Activated T-helper 17 cell treated with anti-CD3 and anti-CD28 coated beads, Interleukin-2, amount 50 U/mL, for 72 hours (primary cell): ENCODE data around the gene CD79A. TPM values are rescaled to one million over a fixed set of nuclear protein-coding genes. Genes with fewer than 3 reads are reported as not detected.
A peak's percentile ranks its signal among the peaks of the same experiment; 100 is the strongest.

ENCODE experiments used
- ATAC-seq: fragments of 150-1000 bp; cut with Tn5 transposase; replicated peaks from 2 replicates; pipeline ENCODE4 v1.10.0; 2021; ENCODE audit warnings: mild to moderate bottlenecking, moderate library complexity
- H3K27ac Mint-ChIP-seq: one replicate; pipeline ENCODE4 v1.8.0; 2022; ENCODE audit warnings: mixed read lengths
- H3K27me3 Mint-ChIP-seq: one replicate; pipeline ENCODE4 v1.8.0; 2022; ENCODE audit warnings: mixed read lengths
- H3K36me3 Mint-ChIP-seq: one replicate; pipeline ENCODE4 v1.8.0; 2022; ENCODE audit warnings: low read depth, mild to moderate bottlenecking, mixed read lengths
- H3K4me1 Mint-ChIP-seq: one replicate; pipeline ENCODE4 v1.8.0; 2022; ENCODE audit warnings: mixed read lengths
- H3K4me3 Mint-ChIP-seq: one replicate; pipeline ENCODE4 v1.8.0; 2022; ENCODE audit warnings: mild to moderate bottlenecking, mixed read lengths
- H3K9me3 Mint-ChIP-seq: one replicate; pipeline ENCODE4 v1.8.0; 2022; ENCODE audit warnings: mixed read lengths
- total RNA-seq, 2 donors: library from RNA; stranded (reverse); gene quantifications; one replicate each; pipeline ENCODE4 v1.2.3, GENCODE V29; 2022

The CD79A gene
- total RNA-seq, result under 1 TPM; 0.22 to 0.98 TPM

DNA sequence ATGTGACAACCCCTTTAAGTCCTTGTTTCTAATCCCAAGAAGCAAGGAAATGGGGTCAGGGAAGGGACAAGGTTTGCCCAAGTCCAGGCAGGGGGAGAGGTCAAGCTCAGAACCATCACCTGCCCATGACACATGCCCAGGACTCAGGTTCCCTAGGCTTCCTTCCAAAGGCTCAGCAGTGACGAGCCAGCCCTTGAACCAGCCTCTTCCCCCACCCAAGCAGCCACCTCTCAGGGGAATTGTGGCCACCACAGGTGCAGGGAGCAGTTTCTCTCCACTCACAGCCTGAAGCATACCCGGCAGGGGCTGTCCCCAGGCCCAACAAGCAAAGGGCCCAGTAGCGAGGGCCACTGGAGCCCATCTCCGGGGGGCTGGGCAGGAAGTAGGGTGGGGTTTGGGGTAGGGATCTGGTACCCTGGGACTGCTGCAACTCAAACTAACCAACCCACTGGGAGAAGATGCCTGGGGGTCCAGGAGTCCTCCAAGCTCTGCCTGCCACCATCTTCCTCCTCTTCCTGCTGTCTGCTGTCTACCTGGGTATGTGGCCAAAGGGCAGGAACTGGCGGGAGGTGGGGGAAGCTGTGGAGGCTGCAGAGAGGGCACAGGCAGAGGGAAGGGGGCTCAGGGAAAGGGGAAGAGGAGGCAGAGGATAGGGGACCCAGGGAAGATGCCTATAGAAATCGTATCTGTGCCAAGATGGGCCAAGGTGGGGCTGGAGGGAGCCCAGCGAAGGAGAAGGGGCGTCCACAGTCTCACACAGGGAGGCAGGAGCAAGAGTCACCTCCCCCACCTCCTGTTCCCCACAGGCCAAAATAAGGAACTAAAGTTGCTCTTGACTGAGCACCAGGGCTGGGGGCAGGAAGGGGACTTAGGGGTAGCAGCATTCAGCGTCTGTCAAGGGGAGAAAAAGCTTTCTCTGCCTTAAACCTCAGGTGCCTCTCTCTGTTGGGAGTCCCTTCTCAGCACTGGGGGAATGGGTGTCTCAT lies at the start of gene CD79A:
TSS of gene CD79A (plus strand) at position 433 of the 986 bp plus-strand sequence. CDS start at position 459, 26 bp downstream.
- Mint-ChIP-seq H3K36me3 (peaks cover 14% of the 10 kb centered on the region), H3K27ac (peak within 1 kb of the TSS; percentile 83), H3K4me1 (peaks cover 20% of the 10 kb centered on the region), H3K27me3 (no peaks in the 10 kb centered on the region), H3K9me3 (no peaks in the 10 kb centered on the region), H3K4me3 (peak within 1 kb of the TSS; percentile 65)
- no peak for ATAC-seq

DNA sequence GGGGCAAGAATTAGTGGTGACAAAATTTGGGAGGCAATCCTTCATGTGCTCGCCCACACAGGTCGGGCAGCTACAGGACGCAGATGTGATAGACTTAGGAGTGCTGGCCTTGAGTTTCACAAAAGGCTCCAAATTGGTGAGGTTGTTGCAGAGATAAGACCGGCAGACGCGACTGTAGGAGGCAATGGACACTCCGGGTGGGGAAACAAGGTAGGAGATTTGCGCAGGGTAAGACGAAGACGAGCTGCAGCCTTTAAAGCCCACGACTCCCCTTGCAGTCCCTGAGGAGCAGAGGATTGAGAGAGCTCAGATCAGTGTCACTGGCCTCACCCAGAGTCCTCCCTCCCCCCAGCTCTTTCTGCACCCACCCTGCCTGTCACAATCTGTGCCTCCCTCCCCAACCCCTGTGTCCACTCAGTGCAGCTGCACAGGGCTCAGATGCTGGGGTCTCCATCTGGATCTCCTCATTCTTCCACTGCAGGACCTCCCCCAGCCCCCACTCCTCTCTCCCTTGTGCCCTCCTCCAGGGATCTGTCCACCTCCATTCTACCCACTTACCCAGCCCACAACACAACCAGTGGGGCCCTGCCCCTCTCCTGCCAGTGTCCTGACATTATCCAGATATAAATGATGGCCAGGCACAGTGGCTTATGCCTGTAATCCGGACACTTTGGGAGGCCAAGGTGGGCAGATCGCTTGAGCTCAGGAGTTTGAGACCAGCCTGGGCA lies 38.9 kb upstream of the CD79A start:
- Mint-ChIP-seq H3K36me3 (no peaks in the 10 kb centered on the region), H3K27me3 (peaks cover 21% of the 10 kb centered on the region), H3K4me3 (no peak overlapping the region), H3K9me3 (no peaks in the 10 kb centered on the region), H3K4me1 (no peaks in the 10 kb centered on the region), H3K27ac (no peak overlapping the region)
- ATAC-seq, result no peak

DNA sequence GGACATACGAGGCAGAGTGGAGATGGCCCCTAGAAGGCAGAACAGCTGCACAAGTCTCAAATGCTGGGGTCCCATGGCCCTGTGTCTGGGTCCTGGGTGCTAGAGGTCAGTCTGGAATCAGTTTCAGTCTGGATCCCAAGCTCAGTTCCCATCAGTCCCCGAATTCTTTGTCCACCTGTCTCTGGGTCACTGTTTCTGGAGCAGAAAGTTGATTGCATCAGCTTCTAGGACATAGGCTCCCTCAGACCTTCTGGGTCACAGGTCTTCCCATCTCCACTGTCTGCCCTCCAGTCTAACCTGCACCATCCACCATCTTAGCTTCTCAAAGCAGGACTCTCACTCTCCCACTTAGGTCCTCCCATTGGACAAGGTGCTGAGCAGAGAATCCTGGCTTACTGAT lies 37.9 kb upstream of the CD79A start:
- H3K9me3 Mint-ChIP-seq, result no peaks in the 10 kb centered on the region
- H3K27me3 Mint-ChIP-seq, result peaks cover 19% of the 10 kb centered on the region
- H3K4me1 Mint-ChIP-seq, result no peaks in the 10 kb centered on the region
- H3K4me3 Mint-ChIP-seq, result no peak overlapping the region
- H3K36me3 Mint-ChIP-seq, result no peaks in the 10 kb centered on the region
- ATAC-seq, result no peak
- H3K27ac Mint-ChIP-seq, result no peak overlapping the region

DNA sequence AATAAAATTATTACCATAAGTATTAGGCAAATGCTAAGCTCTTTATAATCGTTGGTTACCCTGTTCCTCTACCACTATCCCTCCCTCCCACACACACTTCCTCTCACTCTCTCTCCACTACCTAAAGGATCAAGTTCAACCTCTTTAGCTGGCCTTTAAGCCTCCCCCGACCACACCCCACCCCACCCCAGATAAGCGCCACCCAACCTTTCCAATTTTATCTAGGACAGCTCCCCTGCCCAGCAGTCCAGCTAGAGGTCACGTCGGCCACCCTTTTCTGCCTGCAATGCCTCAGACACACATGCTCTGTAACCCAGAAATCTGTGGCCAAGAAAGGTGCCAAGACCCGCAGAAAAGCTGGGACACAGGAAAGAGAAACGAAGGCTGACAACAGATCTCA lies 33.7 kb upstream of the CD79A start:
- Mint-ChIP-seq H3K4me1 (no peaks in the 10 kb centered on the region), H3K27ac (no peak overlapping the region), H3K36me3 (no peaks in the 10 kb centered on the region), H3K4me3 (no peak overlapping the region), H3K27me3 (peaks cover 1% of the 10 kb centered on the region), H3K9me3 (no peaks in the 10 kb centered on the region)
- no peak for ATAC-seq

DNA sequence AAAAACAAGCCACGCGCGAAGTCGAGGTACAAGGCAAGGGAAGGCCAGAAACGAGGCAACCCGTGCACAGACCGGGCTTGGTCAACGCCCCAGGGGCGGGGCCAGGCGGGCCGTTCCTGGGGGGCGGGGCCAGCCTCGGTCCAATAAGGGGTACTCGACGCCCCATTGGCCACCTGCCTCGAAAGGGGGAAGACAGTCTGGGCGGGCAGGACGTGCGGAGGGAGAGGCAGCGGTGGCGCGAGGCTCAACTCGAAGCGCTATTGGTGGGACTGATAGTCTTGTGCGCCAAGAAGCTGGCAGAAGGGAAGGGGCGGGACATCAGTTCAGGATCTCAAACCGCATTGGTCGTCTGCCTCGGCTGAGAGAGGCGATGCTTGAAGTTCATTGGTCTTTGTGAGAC lies 32.5 kb upstream of the CD79A start, which contains the start of gene LYPD4:
TSS of gene LYPD4 (minus strand) at position 83 of the 400 bp plus-strand sequence. CDS start 5,398 bp downstream, outside the sequence.
- Mint-ChIP-seq H3K4me1 (no peaks in the 10 kb centered on the region), H3K9me3 (no peaks in the 10 kb centered on the region), H3K36me3 (no peaks in the 10 kb centered on the region), H3K27me3 (no peaks in the 10 kb centered on the region), H3K4me3 (no peak within 1 kb of the TSS), H3K27ac (no peak within 1 kb of the TSS)
- ATAC-seq, result no peak

DNA sequence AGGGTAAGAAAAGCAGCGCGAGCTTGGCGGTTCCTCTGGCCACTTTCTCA lies 32.3 kb upstream of the CD79A start, which contains the start of gene DMRTC2:
TSS of gene DMRTC2 (plus strand) at position 42 of the 50 bp plus-strand sequence. CDS start 2,387 bp downstream, outside the sequence.
- Mint-ChIP-seq H3K4me1 (no peaks in the 10 kb centered on the region), H3K4me3 (no peak within 1 kb of the TSS), H3K27ac (no peak within 1 kb of the TSS), H3K9me3 (no peaks in the 10 kb centered on the region), H3K36me3 (no peaks in the 10 kb centered on the region), H3K27me3 (no peaks in the 10 kb centered on the region)
- no peak for ATAC-seq

DNA sequence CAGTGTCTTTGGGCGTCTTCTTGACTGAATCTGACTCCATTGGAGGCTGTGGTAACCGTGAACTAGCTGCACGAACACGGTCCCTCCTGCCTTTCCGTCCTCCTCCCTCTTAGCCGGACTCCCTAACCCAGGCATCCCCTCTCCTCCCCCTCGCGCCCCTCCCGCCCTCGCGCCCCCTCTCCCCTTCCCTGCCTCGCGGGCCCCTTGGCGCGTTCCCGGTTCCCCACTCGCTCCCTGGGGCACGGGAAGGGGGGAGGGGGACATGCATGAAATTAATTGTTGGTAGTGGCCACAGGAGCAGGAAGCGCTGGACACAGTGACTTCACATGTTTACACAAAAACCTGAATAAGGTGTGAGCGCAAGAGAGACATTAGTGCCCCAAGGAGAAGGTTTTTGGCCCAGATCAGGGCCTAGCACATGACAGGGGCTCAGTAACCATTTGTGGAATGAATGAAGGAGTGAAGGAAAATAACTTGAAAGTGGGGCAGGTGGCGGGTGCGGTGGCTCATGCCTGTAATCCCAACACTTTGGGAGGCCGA lies 32.0 kb upstream of the CD79A start:
- no peaks in the 10 kb centered on the region for H3K36me3 Mint-ChIP-seq
- ATAC-seq, result no peak
- H3K27me3 Mint-ChIP-seq, result no peaks in the 10 kb centered on the region
- no peaks in the 10 kb centered on the region for H3K9me3 Mint-ChIP-seq
- H3K4me3 Mint-ChIP-seq, result no peak overlapping the region
- no peaks in the 10 kb centered on the region for H3K4me1 Mint-ChIP-seq
- H3K27ac Mint-ChIP-seq, result no peak overlapping the region

DNA sequence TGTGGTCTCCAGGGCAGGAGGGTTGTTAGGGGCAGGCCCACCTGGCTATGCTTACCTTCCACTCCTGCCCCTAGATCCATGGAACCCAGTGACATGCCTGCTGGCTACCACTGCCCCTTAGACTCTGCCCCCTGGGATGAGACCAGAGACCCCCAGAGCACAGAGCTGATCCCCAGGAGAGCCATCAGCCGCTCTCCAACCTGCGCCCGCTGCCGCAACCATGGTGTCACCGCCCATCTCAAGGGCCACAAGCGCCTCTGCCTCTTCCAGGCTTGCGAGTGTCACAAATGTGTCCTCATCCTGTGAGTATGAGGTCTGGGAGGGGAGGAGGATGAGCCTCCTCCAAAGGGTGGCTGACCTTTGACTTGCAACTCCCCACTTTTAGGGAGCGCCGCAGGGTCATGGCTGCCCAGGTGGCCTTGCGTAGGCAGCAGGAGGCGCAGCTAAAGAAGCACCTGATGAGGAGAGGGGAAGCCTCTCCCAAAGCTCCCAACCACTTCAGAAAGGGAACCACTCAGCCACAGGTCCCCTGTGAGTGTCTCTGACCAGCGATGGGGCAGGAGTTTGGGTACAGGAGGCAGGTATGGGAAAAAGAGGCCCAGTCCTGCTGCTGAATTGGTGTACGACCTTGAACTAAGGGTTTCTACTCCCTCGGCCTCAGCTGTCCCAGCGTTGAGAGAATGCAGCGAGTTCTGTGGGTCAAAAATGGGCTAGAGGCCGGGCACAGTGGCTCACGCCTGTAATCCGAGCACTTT lies 29.6 kb upstream of the CD79A start:
- Mint-ChIP-seq H3K9me3 (no peaks in the 10 kb centered on the region), H3K27ac (no peak overlapping the region), H3K4me3 (no peak overlapping the region), H3K4me1 (no peaks in the 10 kb centered on the region), H3K36me3 (no peaks in the 10 kb centered on the region), H3K27me3 (peaks cover 4% of the 10 kb centered on the region)
- no peak for ATAC-seq

DNA sequence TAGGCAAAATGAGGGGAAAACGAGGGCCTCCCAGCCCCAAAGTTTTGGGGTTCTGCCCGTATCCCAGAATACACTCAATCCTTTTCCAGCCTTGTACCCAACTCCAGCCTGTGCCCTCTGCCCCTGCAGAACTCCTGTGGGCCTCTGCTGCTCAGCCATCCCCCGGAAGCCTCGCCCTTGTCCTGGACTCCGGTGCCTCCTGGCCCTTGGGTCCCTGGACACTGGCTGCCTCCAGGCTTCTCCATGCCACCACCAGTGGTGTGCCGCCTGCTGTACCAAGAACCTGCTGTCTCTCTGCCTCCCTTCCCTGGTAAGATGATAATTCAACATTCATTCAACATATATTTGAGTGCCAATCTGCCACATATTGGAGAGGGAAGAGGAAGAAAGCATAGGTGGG lies 28.4 kb upstream of the CD79A start:
- Mint-ChIP-seq H3K27ac (peak overlapping the region; percentile 1), H3K27me3 (peaks cover 4% of the 10 kb centered on the region), H3K36me3 (no peaks in the 10 kb centered on the region), H3K4me1 (no peaks in the 10 kb centered on the region), H3K9me3 (no peaks in the 10 kb centered on the region), H3K4me3 (no peak overlapping the region)
- no peak for ATAC-seq

DNA sequence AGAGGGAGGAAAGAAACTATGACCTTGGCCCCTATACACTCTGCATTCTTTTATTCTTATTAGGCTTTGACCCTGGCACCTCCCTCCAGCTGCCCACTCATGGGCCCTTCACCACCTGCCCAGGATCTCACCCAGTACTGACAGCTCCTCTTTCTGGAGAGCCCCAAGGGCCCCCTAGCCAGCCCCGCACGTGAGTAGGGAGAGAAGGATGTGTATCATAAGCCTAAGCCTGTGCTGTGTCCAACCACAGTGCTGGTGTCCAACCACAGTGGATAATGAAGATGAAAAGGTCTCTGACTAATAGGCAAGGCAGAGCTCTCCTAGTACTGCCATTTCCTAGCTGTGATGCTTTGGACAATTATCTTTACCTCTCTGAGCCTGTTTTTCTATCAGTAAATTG lies 28.0 kb upstream of the CD79A start:
- Mint-ChIP-seq H3K36me3 (no peaks in the 10 kb centered on the region), H3K4me3 (no peak overlapping the region), H3K9me3 (no peaks in the 10 kb centered on the region), H3K27me3 (peaks cover 4% of the 10 kb centered on the region), H3K4me1 (no peaks in the 10 kb centered on the region), H3K27ac (peak overlapping the region; percentile 11)
- no peak for ATAC-seq

DNA sequence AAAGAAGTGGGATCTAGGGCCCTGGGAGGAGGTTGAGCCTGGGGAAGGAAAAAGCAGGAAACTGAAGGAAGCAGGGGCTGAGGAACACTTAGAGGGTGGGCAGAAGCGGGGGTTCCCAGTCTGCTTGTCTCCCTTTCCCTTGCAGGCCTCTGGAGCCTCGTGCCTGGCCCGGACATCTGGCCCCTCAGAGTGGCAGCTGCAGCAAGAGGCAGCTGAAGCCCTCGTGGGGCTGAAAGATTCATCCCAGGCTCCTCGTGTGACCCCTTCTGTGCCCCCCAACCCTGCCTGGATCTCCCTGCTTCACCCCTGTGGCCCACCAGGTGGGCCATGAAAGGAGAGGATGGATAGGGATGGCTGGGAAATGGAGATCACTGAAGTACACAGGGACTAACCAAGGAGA lies 26.7 kb upstream of the CD79A start:
- peaks cover 4% of the 10 kb centered on the region for H3K27me3 Mint-ChIP-seq
- H3K27ac Mint-ChIP-seq, result no peak overlapping the region
- no peaks in the 10 kb centered on the region for H3K4me1 Mint-ChIP-seq
- no peaks in the 10 kb centered on the region for H3K9me3 Mint-ChIP-seq
- H3K36me3 Mint-ChIP-seq, result no peaks in the 10 kb centered on the region
- ATAC-seq, result no peak
- H3K4me3 Mint-ChIP-seq, result no peak overlapping the region

DNA sequence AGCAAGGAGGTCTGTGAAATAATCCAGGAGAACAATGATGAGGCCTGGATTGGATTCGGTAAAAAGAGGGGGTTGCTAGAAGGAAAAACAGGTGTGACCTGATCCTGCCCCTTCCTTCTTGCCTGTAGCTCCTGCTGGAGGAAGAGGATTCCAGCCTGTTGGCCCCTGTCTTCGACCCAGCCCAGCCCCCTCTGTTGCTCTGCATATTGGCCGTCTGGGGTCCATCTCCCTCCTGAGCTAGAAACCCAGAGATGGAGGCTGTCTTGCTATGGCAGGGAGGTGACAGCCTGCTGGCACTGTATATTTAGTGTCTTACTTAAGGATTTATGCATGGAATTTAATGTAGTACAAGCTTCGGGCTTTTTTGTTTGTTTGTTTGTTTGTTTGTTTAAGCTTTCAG lies 25.6 kb upstream of the CD79A start:
- no peak overlapping the region for H3K4me3 Mint-ChIP-seq
- H3K9me3 Mint-ChIP-seq, result no peaks in the 10 kb centered on the region
- ATAC-seq, result no peak
- H3K4me1 Mint-ChIP-seq, result no peaks in the 10 kb centered on the region
- H3K36me3 Mint-ChIP-seq, result no peaks in the 10 kb centered on the region
- peak overlapping the region; percentile 45 for H3K27ac Mint-ChIP-seq
- H3K27me3 Mint-ChIP-seq, result peaks cover 4% of the 10 kb centered on the region

DNA sequence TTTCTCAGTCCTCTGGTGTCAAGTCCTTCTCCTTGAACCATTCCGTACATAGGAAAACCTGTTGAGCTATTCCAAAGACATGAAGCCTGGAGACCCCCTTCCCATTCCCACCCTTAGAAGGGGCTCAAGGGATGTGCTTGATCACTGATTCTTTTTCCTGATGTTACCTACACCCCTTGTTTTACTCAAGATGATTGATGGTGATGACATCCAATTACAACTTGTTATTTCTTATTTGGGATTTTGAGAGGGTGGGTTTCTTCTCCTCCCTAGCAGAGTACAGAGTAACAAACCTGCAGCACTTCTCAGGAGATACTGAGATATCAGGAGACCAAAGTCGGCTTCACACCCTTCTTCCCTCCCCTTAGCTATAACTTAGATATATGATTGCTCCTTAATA lies 23.7 kb upstream of the CD79A start:
- Mint-ChIP-seq H3K9me3 (no peaks in the 10 kb centered on the region), H3K4me1 (no peaks in the 10 kb centered on the region), H3K36me3 (no peaks in the 10 kb centered on the region), H3K4me3 (no peak overlapping the region), H3K27me3 (peaks cover 4% of the 10 kb centered on the region), H3K27ac (no peak overlapping the region)
- ATAC-seq, result no peak

DNA sequence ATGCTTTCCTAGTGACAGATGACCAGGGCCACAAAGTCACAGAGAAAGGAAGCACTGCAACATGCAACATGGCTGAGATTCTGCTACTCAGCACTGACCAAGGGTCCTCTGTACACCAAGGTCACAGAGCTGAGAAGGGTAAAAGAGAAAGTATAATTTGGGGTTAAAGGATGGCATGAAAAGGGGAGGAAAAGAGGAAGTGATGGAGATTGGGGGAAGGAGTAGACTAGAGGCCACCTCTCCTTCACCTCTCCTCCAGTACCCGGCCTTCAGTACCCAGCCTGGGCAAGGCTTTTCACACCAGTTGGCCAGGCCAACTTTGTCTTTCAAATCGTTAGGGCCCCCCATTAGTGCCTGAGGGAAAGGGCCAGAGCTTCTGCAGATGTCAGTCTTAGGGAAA lies 23.3 kb upstream of the CD79A start:
- Mint-ChIP-seq H3K9me3 (no peaks in the 10 kb centered on the region), H3K4me1 (no peaks in the 10 kb centered on the region), H3K27me3 (peaks cover 4% of the 10 kb centered on the region), H3K36me3 (no peaks in the 10 kb centered on the region), H3K4me3 (no peak overlapping the region), H3K27ac (no peak overlapping the region)
- ATAC-seq, result no peak
